ENCODE results near the gene ANO1.

DNA sequence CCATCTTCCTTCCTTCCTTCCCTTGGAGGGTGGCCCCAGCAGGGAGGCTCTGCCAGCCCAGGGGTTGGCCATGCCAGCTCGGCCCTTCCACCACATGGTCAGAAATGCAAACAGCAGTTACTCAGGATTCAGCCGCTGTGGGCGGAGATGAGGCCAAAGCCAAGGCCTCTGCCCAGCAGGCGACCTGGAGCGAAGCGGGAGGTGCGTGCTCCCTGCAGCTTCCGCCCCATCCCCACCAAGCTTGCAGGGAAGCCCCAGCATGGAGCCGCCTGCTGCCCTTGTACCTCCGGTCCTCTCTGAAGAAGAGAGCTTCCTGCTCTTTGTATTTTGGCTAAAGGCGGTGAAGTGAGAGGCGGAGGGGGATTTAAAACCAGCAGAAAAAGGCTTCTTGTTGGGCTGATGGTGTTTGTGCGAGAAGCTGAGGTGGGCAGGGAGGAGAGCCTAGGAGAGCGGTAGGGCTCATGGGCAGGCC lies 50.4 kb downstream of the ANO1 start:
- TF ChIP-seq RAD21 (IDR thresholded peaks at IDR 0.05; ENCODE audit: low read depth) (peak; percentile 66), EP300 (IDR thresholded peaks at IDR 0.05; ENCODE audit: borderline replicate concordance) (peak; percentile 78), EGR1 (IDR thresholded peaks at IDR 0.05) (no peak), TAF1 (IDR thresholded peaks at IDR 0.05; ENCODE audit: low read depth) (no peak), YY1 (IDR thresholded peaks at IDR 0.05; ENCODE audit: low read depth) (peak; percentile 23; the same call in 1 of the 2 replicates), NFIC (IDR thresholded peaks at IDR 0.05) (peak; percentile 74)
- TF ChIP-seq, protein P1, sequence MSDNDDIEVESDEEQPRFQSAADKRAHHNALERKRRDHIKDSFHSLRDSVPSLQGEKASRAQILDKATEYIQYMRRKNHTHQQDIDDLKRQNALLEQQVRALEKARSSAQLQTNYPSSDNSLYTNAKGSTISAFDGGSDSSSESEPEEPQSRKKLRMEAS (IDR thresholded peaks at IDR 0.05): peak; percentile 92

Data from Ishikawa (cell line).